ENCODE measurements around the gene CHRD. TPM values are rescaled to one million over a fixed set of nuclear protein-coding genes. Genes with fewer than 3 reads are reported as not detected.
"Not testable (repeated sequence)": the region's sequence is repeated elsewhere in the genome, so short reads cannot be mapped to it uniquely, and the experiment has no call there.

CHRD gene
- total RNA-seq, 1 experiment from 2014 or later: 9.0 TPM

GRCh38 chr3:184339451-184340135, 40.3 kb upstream of the CHRD start:
- H3K27ac ChIP-seq; H3K9me3 ChIP-seq (replicated peaks); H3K4me3 ChIP-seq; DNase-seq; H3K4me1 ChIP-seq; H3K27me3 ChIP-seq; H3K36me3 ChIP-seq: not testable (repeated sequence)

GRCh38 chr3:184341925-184342324, 37.9 kb upstream of the CHRD start:
- Histone ChIP-seq H3K4me3 (no peak overlapping the region), H3K36me3 (no peaks in the 10 kb centered on the region), H3K27ac (no peak overlapping the region), H3K27me3 (no peaks in the 10 kb centered on the region), H3K9me3 (replicated peaks) (no peaks in the 10 kb centered on the region), H3K4me1 (peaks cover 1% of the 10 kb centered on the region; the same call in 1 of the 2 replicates)
- DNase-seq: no peak

- H3K27me3 ChIP-seq: no peaks in the 10 kb centered on the region
- no peaks in the 10 kb centered on the region for H3K36me3 ChIP-seq
- peak in 1 of 2 experiments; percentile 32 for DNase-seq
- no peak overlapping the region for H3K4me3 ChIP-seq
- no peak overlapping the region for H3K27ac ChIP-seq
- H3K4me1 ChIP-seq: no peaks in the 10 kb centered on the region
- no peaks in the 10 kb centered on the region for H3K9me3 ChIP-seq (replicated peaks)
Observed at GRCh38 chr3:184343200-184343876, 36.5 kb upstream of the CHRD start.

DNA sequence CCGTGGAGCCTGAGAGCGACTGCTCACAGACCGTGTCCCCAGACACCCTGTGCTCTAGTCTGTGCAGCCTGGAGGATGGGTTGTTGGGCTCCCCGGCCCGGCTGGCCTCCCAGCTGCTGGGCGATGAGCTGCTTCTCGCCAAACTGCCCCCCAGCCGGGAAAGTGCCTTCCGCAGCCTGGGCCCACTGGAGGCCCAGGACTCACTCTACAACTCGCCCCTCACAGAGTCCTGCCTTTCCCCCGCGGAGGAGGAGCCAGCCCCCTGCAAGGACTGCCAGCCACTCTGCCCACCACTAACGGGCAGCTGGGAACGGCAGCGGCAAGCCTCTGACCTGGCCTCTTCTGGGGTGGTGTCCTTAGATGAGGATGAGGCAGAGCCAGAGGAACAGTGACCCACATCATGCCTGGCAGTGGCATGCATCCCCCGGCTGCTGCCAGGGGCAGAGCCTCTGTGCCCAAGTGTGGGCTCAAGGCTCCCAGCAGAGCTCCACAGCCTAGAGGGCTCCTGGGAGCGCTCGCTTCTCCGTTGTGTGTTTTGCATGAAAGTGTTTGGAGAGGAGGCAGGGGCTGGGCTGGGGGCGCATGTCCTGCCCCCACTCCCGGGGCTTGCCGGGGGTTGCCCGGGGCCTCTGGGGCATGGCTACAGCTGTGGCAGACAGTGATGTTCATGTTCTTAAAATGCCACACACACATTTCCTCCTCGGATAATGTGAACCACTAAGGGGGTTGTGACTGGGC, 35.1 kb upstream of the CHRD start:
- Histone ChIP-seq H3K9me3 (replicated peaks) (no peaks in the 10 kb centered on the region), H3K27me3 (no peaks in the 10 kb centered on the region), H3K27ac (no peak overlapping the region), H3K4me1 (no peaks in the 10 kb centered on the region), H3K4me3 (no peak overlapping the region), H3K36me3 (no peaks in the 10 kb centered on the region)
- no peak for DNase-seq

DNA sequence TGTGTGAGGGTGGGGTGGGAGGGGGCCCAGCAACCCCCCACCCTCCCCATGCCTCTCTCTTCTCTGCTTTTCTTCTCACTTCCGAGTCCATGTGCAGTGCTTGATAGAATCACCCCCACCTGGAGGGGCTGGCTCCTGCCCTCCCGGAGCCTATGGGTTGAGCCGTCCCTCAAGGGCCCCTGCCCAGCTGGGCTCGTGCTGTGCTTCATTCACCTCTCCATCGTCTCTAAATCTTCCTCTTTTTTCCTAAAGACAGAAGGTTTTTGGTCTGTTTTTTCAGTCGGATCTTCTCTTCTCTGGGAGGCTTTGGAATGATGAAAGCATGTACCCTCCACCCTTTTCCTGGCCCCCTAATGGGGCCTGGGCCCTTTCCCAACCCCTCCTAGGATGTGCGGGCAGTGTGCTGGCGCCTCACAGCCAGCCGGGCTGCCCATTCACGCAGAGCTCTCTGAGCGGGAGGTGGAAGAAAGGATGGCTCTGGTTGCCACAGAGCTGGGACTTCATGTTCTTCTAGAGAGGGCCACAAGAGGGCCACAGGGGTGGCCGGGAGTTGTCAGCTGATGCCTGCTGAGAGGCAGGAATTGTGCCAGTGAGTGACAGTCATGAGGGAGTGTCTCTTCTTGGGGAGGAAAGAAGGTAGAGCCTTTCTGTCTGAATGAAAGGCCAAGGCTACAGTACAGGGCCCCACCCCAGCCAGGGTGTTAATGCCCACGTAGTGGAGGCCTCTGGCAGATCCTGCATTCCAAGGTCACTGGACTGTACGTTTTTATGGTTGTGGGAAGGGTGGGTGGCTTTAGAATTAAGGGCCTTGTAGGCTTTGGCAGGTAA, 34.3 kb upstream of the CHRD start:
- Histone ChIP-seq H3K4me3 (no peak overlapping the region), H3K9me3 (replicated peaks) (no peaks in the 10 kb centered on the region), H3K27ac (no peak overlapping the region), H3K4me1 (no peaks in the 10 kb centered on the region), H3K27me3 (no peaks in the 10 kb centered on the region), H3K36me3 (no peaks in the 10 kb centered on the region)
- no peak for DNase-seq

DNA sequence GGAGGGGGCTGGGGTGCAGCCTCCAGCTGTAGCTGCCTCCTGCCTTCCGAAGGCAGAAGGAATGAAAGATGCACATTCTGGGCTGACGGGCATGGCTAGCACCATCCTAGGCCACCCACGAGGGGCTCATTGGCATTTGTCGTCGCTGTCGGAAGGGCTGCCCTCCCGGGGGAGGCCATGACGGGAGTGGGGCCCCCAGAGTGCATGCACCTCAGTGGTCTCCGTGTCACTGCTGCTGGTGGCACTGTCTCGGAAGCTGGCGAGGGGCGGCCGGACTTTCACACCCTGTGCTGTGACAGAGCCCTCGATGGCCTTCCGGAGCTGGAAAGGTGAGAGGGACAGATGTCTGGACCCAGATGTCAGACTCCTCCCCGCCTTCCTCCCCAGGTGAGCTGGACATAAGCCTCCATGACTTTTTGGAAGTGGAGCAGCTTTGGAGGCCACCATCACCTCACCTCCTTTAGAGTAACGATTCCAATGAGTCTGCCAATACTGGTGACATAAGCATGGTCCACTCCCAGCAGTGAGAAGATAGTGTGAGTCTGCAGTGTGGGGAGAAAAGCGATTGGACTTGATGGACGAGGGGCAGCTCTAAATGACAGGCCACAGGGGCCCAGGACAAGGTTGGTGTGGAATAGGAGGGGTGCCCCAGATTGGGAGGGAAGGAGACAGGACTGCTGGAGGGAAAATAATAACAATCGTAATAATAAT, 33.2 kb upstream of the CHRD start:
- Histone ChIP-seq H3K9me3 (replicated peaks) (no peaks in the 10 kb centered on the region), H3K4me3 (no peak overlapping the region), H3K36me3 (no peaks in the 10 kb centered on the region), H3K27me3 (no peaks in the 10 kb centered on the region), H3K27ac (no peak overlapping the region), H3K4me1 (no peaks in the 10 kb centered on the region)
- no peak for DNase-seq

DNA sequence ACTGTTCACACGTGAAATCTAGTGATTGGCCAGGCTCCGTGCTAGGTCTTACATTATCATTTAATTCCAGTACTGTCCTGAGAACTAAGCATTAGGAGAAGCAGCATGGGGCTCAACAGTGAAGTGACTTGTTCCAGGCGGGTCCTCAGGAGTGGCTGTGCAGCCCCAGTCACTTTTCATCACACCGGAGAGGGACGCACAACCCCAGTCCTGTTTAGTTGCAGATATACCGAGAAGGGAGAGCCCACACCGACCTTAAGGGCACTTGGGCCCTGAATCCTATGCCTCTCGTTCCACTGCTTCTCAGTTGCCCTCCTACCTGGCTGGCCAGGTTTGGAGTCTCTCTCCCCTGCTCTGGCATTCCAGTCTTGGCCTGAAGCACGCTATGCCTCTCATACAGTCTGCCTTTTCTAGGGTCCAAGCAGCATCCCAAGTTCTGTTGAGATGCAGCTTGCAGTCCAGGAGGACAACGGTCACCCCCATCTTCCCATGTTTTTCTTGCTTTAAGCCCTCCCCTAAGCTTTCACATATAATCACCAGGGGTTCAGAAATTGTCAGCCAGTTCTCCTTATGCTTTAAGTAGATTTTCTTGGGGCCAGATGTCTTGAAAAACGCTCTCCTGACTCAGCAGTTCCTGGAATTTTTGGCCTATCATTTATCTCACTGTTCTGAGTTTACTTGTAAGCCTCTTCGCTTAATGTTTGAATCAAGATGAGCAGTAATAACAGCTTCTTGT, 32.4 kb upstream of the CHRD start:
- no peaks in the 10 kb centered on the region for H3K9me3 ChIP-seq (replicated peaks)
- H3K4me3 ChIP-seq: no peak overlapping the region
- no peak overlapping the region for H3K27ac ChIP-seq
- H3K36me3 ChIP-seq: no peaks in the 10 kb centered on the region
- no peaks in the 10 kb centered on the region for H3K4me1 ChIP-seq
- no peak for DNase-seq
- no peaks in the 10 kb centered on the region for H3K27me3 ChIP-seq

DNA sequence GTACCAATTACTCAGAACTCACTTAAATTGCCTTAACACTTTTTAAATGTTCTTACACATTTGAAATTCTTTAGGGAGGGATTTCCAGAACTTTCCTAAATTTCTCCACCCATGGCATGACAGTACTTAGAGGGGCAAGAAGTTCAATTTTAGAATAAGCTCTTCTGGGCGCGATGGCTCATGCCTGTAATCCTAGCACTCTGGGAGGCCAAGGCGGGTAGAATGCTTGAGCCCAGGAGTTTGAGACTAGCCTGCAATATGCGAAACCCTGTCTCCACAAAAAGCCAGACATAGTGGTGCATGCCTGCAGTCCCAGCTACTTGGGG, 31.8 kb upstream of the CHRD start:
- Histone ChIP-seq H3K4me1 (no peaks in the 10 kb centered on the region), H3K27ac (no peak overlapping the region), H3K9me3 (replicated peaks) (no peaks in the 10 kb centered on the region), H3K27me3 (no peaks in the 10 kb centered on the region), H3K4me3 (no peak overlapping the region), H3K36me3 (no peaks in the 10 kb centered on the region)
- DNase-seq: no peak

GRCh38 chr3:184349563-184350470, 30.0 kb upstream of the CHRD start:
- Histone ChIP-seq H3K9me3 (replicated peaks) (no peaks in the 10 kb centered on the region), H3K4me3 (no peak overlapping the region), H3K27ac (no peak overlapping the region), H3K4me1 (no peaks in the 10 kb centered on the region), H3K36me3 (no peaks in the 10 kb centered on the region), H3K27me3 (no peaks in the 10 kb centered on the region)
- no peak for DNase-seq

DNA sequence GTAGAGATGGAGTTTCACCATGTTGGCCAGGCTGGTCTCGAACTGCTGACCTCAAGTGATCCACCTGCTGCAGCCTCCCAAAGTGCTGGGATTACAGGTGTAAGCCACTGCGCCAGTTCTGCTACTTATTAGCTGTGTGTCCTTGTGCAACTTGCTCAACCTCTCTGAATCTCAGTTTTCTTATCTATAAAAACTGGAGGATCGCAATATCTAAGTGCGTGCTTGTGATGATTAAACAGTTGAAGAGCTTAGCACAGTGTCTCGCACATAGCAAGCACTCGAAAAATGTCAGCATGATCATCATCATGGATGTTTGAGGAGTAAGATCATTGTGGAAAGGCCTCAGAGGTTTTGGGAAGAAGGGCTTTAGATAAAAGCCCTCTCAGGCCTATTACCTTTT, 29.2 kb upstream of the CHRD start:
- H3K36me3 ChIP-seq: no peaks in the 10 kb centered on the region
- H3K4me1 ChIP-seq: peaks cover 4% of the 10 kb centered on the region; the same call in 1 of the 2 replicates
- no peak for DNase-seq
- no peaks in the 10 kb centered on the region for H3K9me3 ChIP-seq (replicated peaks)
- no peaks in the 10 kb centered on the region for H3K27me3 ChIP-seq
- H3K4me3 ChIP-seq: no peak overlapping the region
- H3K27ac ChIP-seq: no peak overlapping the region

GRCh38 chr3:184351511-184352148, 28.2 kb upstream of the CHRD start:
- H3K27me3 ChIP-seq: no peaks in the 10 kb centered on the region
- H3K36me3 ChIP-seq: no peaks in the 10 kb centered on the region
- no peaks in the 10 kb centered on the region for H3K9me3 ChIP-seq (replicated peaks)
- peaks cover 8% of the 10 kb centered on the region; the same call in 1 of the 2 replicates for H3K4me1 ChIP-seq
- no peak overlapping the region for H3K4me3 ChIP-seq
- no peak overlapping the region for H3K27ac ChIP-seq
- DNase-seq: no peak

GRCh38 chr3:184352149-184352785, 27.6 kb upstream of the CHRD start:
- peaks cover 8% of the 10 kb centered on the region; the same call in 1 of the 2 replicates for H3K4me1 ChIP-seq
- no peak for DNase-seq
- H3K27ac ChIP-seq: no peak overlapping the region
- H3K9me3 ChIP-seq (replicated peaks): no peaks in the 10 kb centered on the region
- no peak overlapping the region for H3K4me3 ChIP-seq
- no peaks in the 10 kb centered on the region for H3K36me3 ChIP-seq
- H3K27me3 ChIP-seq: no peaks in the 10 kb centered on the region
